DOHH2 (cell line): Measurements from ENCODE around the gene BRCA1.

Experiments used
- H3F3A ChIP-seq: fragments of 200-600 bp; sonication (generic), shearing (Covaris generic); 2 replicates; pipeline ENCODE4 v1.6.0; 2016; ENCODE audit warnings: antibody characterized with exemption, mild to moderate bottlenecking; ENCODE audit not compliant: control insufficient read depth, insufficient read depth
- H3K27ac ChIP-seq: fragments of 200-600 bp; sonication (generic); 2 replicates; pipeline ENCODE4 v1.5.1; 2014; ENCODE audit warnings: low read depth, mild to moderate bottlenecking, low read length, moderate library complexity
- H3K27me3 ChIP-seq: fragments of 200-600 bp; sonication (generic); 2 replicates; pipeline ENCODE4 v1.6.1; 2014; ENCODE audit warnings: mild to moderate bottlenecking, low read length, mixed read lengths; ENCODE audit not compliant: control insufficient read depth
- H3K36me3 ChIP-seq: fragments of 200-600 bp; sonication (generic); 2 replicates; pipeline ENCODE4 v1.6.1; 2014; ENCODE audit warnings: mild to moderate bottlenecking, low read length, moderate library complexity, mixed read lengths; ENCODE audit not compliant: control insufficient read depth
- H3K4me1 ChIP-seq: fragments of 200-600 bp; sonication (generic); 2 replicates; pipeline ENCODE4 v1.6.1; 2014; ENCODE audit warnings: mild to moderate bottlenecking, low read length, mixed read lengths; ENCODE audit not compliant: control insufficient read depth
- H3K4me2 ChIP-seq: fragments of 200-600 bp; sonication (generic); 2 replicates; pipeline ENCODE4 v1.6.0; 2014; ENCODE audit warnings: mild to moderate bottlenecking, low read length, moderate library complexity
- H3K4me3 ChIP-seq: fragments of 200-600 bp; sonication (generic); 2 replicates; pipeline ENCODE4 v1.5.1; 2014; ENCODE audit warnings: mild to moderate bottlenecking, low read length, mixed read lengths
- H3K79me2 ChIP-seq: fragments of 200-600 bp; sonication (generic); 2 replicates; pipeline ENCODE4 v1.6.1; 2014; ENCODE audit warnings: mild to moderate bottlenecking, low read length, mixed read lengths; ENCODE audit not compliant: control insufficient read depth
- H3K9me2 ChIP-seq: fragments of 200-600 bp; sonication (generic); replicated peaks from 2 replicates; pipeline ENCODE4 v1.6.1; 2014; ENCODE audit warnings: mild to moderate bottlenecking, low read length, mixed read lengths; ENCODE audit not compliant: control insufficient read depth
- H3K9me3 ChIP-seq: fragments of 200-600 bp; sonication (generic); 2 replicates; pipeline ENCODE4 v1.6.1; 2014; ENCODE audit warnings: antibody characterized with exemption, low read length, mixed read lengths; ENCODE audit not compliant: control insufficient read depth, insufficient read depth
- H4K20me1 ChIP-seq: fragments of 200-600 bp; sonication (generic); 2 replicates; pipeline ENCODE4 v1.6.0; 2014; ENCODE audit warnings: low read depth, mild to moderate bottlenecking, antibody characterized with exemption, low read length, moderate library complexity; ENCODE audit not compliant: control insufficient read depth, insufficient read depth
- CTCF ChIP-seq: fragments of 200-600 bp; sonication (generic); IDR thresholded peaks from one replicate; pipeline ENCODE4 v1.5.1; 2014; ENCODE audit warnings: antibody characterized with exemption, mild to moderate bottlenecking, low read depth, low read length; ENCODE audit not compliant: poor library complexity, severe bottlenecking
- EZH2phosphoT487 ChIP-seq: fragments of 200-600 bp; sonication (generic); IDR thresholded peaks from 2 replicates; pipeline ENCODE4 v1.6.1; 2017; ENCODE audit warnings: borderline replicate concordance, mild to moderate bottlenecking, antibody characterized with exemption, low read length, moderate library complexity, mixed read lengths

Gene BRCA1

GRCh38 chr17:43019418-43019817, 105.7 kb downstream of the BRCA1 start:
- no peaks in the 10 kb centered on the region for H3K36me3 ChIP-seq
- peaks cover 5% of the 10 kb centered on the region for H3F3A ChIP-seq
- no peak overlapping the region for H3K4me3 ChIP-seq
- H3K4me2 ChIP-seq, result no peak overlapping the region
- H3K9me2 ChIP-seq, result no peaks in the 10 kb centered on the region
- no peaks in the 10 kb centered on the region for H4K20me1 ChIP-seq
- H3K27me3 ChIP-seq, result peaks cover under 1% of the 10 kb centered on the region; the same call in 1 of the 2 replicates
- H3K27ac ChIP-seq, result no peak overlapping the region
- H3K9me3 ChIP-seq, result no peaks in the 10 kb centered on the region
- H3K79me2 ChIP-seq, result no peaks in the 10 kb centered on the region
- TF ChIP-seq EZH2phosphoT487 (no peak), CTCF (no peak)
- H3K4me1 ChIP-seq, result peaks cover 11% of the 10 kb centered on the region

GRCh38 chr17:43018932-43019331, 106.2 kb downstream of the BRCA1 start:
- H3K9me2 ChIP-seq, result no peaks in the 10 kb centered on the region
- no peak overlapping the region for H3K27ac ChIP-seq
- no peaks in the 10 kb centered on the region for H3K9me3 ChIP-seq
- no peaks in the 10 kb centered on the region for H3K36me3 ChIP-seq
- H4K20me1 ChIP-seq, result no peaks in the 10 kb centered on the region
- H3K4me1 ChIP-seq, result peaks cover 8% of the 10 kb centered on the region
- no peaks in the 10 kb centered on the region for H3K27me3 ChIP-seq
- H3K79me2 ChIP-seq, result no peaks in the 10 kb centered on the region
- no peak overlapping the region for H3K4me2 ChIP-seq
- H3F3A ChIP-seq, result peaks cover 5% of the 10 kb centered on the region
- TF ChIP-seq EZH2phosphoT487 (no peak), CTCF (no peak)
- H3K4me3 ChIP-seq, result no peak overlapping the region

- H3K36me3 ChIP-seq, result no peaks in the 10 kb centered on the region
- no peaks in the 10 kb centered on the region for H3K9me2 ChIP-seq
- no peaks in the 10 kb centered on the region for H3K79me2 ChIP-seq
- no peak overlapping the region for H3K27ac ChIP-seq
- H3F3A ChIP-seq, result no peaks in the 10 kb centered on the region; the same call in 1 of the 2 replicates
- H4K20me1 ChIP-seq, result no peaks in the 10 kb centered on the region
- H3K27me3 ChIP-seq, result no peaks in the 10 kb centered on the region
- H3K4me2 ChIP-seq, result no peak overlapping the region
- H3K9me3 ChIP-seq, result no peaks in the 10 kb centered on the region
- peaks cover 5% of the 10 kb centered on the region for H3K4me1 ChIP-seq
- TF ChIP-seq CTCF, result no peak
- no peak for TF ChIP-seq EZH2phosphoT487
- no peak overlapping the region for H3K4me3 ChIP-seq
Measured at GRCh38 chr17:43018008-43018853, 106.9 kb downstream of the BRCA1 start.
